ENCODE measurements around the gene KATNIP. TPM values are rescaled to one million over a fixed set of nuclear protein-coding genes. Genes with fewer than 3 reads are reported as not detected.

KATNIP gene
- total and polyA plus RNA-seq, 2 of the 13 experiments (the other 11 are each of a cell fraction or from before 2014, with no cell fraction given), result 9.7 to 12.0 TPM

GRCh38 chr16:27549746-27550581, at the start of gene KATNIP, which contains the start of gene GTF3C1 (continued):
- TF ChIP-seq MTF1 (CRISPR knock-in tag; IDR thresholded peaks at IDR 0.05) (no peak), KLF9 (CRISPR knock-in tag; IDR thresholded peaks at IDR 0.05; ENCODE audit: low read depth) (peak; percentile 79; the same call in 1 of the 2 replicates), ZBTB44 (CRISPR knock-in tag; IDR thresholded peaks at IDR 0.05) (0 out of 2 replicates have a peak, but pooled peaks have one; percentile 35), ZGPAT (CRISPR knock-in tag; IDR thresholded peaks at IDR 0.05) (peak; percentile 60; the same call in 1 of the 2 replicates), ZFP1 (CRISPR knock-in tag; IDR thresholded peaks at IDR 0.05) (0 out of 2 replicates have a peak, but pooled peaks have one; percentile 17), ZBTB34 (CRISPR knock-in tag; IDR thresholded peaks at IDR 0.05) (no peak), ISX (CRISPR knock-in tag; conservative IDR thresholded peaks at IDR 0.05) (peak; percentile 92; the same call in 1 of the 2 replicates), AKNA (CRISPR knock-in tag; IDR thresholded peaks at IDR 0.05; ENCODE audit: borderline replicate concordance) (no peak), ZNF775 (CRISPR knock-in tag; IDR thresholded peaks at IDR 0.05; ENCODE audit: borderline replicate concordance) (no peak), HNRNPH1 (optimal IDR thresholded peaks at IDR 0.05; ENCODE audit: low read depth, low read length) (no peak), MEIS1 (CRISPR knock-in tag; IDR thresholded peaks at IDR 0.05; ENCODE audit: borderline replicate concordance) (no peak; the same call in 1 of the 2 replicates), MIER3 (CRISPR knock-in tag; IDR thresholded peaks at IDR 0.05; ENCODE audit: borderline replicate concordance) (no peak), ZNF275 (CRISPR knock-in tag; IDR thresholded peaks at IDR 0.05; ENCODE audit: borderline replicate concordance) (peak; percentile 22; the same call in 1 of the 2 replicates), HIC2 (CRISPR knock-in tag; IDR thresholded peaks at IDR 0.05; ENCODE audit: low read depth) (0 out of 2 replicates have a peak, but pooled peaks have one; percentile 16), SPEN (CRISPR knock-in tag; IDR thresholded peaks at IDR 0.05; ENCODE audit: low read depth) (peak; percentile 62; the same call in 1 of the 2 replicates)

Data from HepG2 (cell line).